GM21515 (cell line): ENCODE measurements around the gene SMC6.

ENCODE experiments used
- ATAC-seq: cut with Tn5 transposase; IDR thresholded peaks from one replicate; pipeline ENCODE4 v1.9.1; 2021; ENCODE audit not compliant: unreplicated experiment

Gene SMC6

GRCh38 chr2:17719562-17720371 is 33.8 kb downstream of the SMC6 start:
- no peak for ATAC-seq

DNA sequence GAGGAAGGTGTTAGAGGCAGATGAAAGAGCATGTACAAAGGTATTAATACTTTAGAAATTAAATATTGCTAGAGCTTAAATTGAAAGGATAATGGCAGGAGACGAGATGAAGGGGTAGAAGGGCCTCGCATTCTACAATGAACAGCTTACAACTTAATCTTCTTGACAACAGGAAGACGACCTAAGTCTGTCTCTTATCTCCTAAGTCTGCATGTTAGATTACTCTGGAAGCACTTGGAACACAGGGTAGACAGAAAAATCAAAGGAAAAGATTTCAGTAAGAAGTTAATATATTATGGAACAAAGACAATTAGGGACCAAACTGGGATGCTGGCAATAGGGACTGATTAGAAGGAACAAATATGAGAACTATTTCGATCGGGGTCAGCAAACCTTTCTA is 34.9 kb downstream of the SMC6 start:
- no peak for ATAC-seq

GRCh38 chr2:17717666-17718065 is 35.9 kb downstream of the SMC6 start:
- ATAC-seq, result no peak

- no peak for ATAC-seq
These were observed 40.3 kb downstream of the SMC6 start for GRCh38 chr2:17713291-17713690.

DNA sequence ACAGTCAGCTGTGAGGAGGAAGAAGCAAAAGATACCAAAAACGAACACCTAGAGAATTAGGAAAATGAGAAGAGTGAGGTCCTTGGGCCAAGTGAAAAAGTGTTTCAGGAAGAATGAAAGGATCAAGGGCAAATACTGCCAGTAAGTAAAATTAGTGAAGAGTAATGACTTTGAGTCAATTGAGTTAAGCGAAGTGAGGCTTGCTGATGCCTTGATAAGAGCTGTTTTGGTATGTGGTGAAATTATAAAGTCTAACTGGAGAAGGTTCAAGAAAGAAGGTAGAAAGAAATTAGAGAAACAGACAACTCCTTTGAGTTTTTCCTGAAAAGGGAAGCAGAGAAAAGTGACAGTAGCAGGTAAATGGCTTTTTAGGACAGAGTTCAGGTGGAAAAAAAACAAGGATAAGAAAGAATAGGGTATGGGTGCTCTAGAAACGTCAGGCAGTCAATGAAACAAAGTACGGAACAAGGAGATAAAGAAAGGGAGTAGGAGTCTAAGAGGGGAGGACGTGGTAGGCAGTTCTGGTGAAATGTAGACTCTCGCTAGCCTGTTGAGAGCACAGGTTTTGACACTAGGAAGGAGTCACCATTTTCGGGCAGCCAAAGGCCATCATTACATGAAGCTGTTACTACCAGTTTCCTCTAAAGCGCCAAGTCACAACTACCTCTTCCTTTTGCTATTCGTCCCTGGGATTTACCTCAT is 42.9 kb downstream of the SMC6 start:
- no peak for ATAC-seq

- ATAC-seq, result no peak
These were observed 43.7 kb downstream of the SMC6 start for GRCh38 chr2:17709897-17710296.

DNA sequence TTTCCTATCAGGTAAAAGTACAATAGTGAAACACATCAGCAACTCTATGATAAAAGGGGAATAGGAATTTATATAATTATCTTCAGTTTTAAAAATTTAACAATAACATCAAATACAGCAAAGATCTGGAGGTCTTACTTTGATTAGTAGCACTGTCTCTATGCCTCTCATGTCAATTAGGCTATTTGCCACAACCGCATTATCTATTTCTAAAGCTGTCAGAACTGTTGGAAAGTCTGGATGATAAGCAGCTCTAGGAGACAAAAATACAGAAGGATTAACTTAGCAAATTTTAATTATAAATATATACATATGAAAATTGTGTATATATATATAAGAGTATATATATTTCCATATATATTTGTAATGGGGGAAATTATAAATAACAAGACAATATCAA is 45.1 kb downstream of the SMC6 start:
- ATAC-seq, result no peak

DNA sequence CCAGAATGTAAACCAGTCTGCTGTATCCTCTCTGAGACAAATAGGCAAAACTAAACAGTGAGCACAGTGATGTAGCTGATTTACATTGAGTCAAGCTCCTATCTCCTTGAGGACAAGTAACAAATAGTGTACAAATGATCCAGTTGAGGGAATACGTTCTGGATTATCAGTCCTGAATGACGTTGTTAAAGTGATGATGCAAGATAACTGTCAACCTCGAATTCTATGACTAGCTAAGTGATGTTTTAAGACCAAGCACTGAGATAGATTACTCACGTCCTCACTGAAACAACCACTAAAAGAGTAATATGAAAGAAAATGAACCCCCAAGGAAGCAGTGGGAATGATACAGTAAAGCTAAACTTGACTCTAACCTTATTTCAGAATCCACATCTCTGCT is 46.8 kb downstream of the SMC6 start:
- ATAC-seq, result no peak

- no peak for ATAC-seq
These were observed 62.8 kb downstream of the SMC6 start for GRCh38 chr2:17690776-17691175.

- no peak for ATAC-seq
These were observed 64.6 kb downstream of the SMC6 start for GRCh38 chr2:17689010-17689409.

- ATAC-seq, result no peak
These were observed 65.0 kb downstream of the SMC6 start for GRCh38 chr2:17688600-17688999.

DNA sequence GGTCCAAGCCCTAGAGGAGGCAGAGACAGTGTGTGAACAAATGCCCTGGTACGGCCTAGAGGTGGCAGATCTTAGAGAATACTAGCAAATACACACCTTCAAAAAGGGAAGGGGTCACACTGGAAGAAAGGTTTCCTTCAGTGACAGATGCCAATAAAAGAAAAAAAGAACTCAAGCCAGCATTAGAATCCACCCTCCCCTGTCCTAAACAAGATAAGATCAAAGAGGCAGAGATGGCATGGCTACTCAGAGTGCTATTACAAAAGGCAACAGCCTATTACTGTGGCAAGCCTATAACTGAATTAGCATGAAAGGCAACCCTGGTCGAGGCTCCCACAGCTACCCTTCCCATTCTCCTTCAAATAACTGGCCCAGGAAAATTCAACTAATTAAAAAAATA is 69.6 kb downstream of the SMC6 start:
- no peak for ATAC-seq

DNA sequence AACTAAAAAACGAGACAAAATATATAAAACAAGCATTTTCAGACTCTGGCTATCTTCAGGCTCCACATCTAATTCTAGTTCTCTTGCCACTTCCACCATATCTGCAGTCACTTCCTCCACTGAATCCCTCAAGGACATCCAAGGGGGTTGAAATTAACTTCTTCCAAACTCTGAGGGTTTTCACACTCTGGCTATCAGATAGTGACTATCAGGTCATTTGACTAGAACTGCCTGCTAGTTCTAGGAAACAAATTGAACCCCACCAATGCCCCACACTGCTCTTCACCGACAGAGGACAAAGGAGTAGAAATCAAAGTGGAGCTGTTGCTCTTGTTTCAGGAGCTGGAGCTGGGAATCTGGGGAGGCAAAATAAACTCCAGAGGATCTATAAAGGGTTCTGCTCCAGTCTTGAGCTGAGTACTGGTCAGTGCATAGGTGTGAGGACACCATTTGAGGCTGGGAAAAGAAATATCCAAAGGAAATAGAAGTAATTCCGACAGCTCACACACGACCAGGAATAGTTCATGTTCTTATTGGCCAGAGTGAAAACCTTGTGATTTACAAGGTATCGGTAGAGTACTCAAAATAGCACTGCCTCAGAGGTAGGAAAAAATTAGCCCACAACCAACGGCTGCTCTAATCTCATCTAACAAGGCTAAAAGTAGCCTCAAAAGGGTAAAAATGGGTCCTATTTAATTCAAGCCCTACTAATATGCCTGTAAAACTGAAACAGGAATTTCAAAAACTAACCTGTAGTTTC is 71.3 kb downstream of the SMC6 start:
- ATAC-seq, result no peak

DNA sequence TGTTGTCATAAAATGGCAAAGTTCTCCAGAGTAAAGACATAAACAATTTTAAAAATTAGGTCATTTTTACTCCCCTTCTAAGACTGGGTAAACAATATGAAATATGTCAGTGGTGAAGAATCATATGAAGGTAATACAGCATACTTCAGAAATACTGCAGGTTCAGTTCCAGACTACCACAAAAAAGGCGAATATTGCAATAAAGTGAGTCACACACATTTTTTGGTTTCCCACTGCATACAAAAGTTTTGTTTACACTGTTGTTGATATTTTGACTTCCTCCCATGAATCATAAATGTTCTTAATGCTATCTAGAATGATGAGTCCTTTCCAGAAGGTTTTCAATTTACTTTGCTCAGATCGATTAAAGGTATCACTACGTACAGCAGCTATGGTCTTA is 73.5 kb downstream of the SMC6 start:
- no peak for ATAC-seq

- ATAC-seq, result no peak
These were observed 78.8 kb downstream of the SMC6 start for GRCh38 chr2:17674817-17675216.

DNA sequence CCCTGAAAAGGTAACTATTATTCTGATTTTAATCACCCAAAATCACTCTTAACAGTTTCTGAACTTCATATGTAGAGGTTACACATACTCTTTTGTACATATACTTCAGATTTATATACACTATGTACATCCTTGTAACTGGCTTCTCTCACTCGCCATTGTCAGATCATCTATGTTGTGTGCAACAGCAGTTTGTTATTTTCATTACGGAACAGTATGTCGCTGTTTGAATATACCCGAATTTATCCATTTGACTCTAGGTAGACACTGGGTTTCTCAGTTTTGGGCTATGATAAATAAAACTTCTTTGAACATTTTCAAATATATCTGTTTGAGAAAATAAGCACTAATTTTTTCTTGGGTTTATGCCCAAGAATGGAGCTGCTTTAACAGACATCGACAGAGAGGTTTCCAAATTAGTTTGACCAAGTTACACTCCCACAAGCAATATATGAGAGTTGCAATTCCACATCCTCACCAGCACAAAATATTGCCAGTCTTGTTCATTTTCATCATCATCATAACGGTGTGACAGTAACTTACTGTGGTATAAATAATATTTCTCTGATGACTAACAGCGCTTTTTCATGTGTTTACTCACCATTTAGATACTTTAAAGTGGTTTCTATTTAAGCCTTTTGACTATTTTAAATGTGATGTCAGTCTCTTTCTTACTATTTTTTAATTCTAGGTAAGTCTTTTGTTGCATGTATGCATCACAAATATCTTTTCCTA is 80.9 kb downstream of the SMC6 start:
- ATAC-seq, result peak; percentile 59

- no peak for ATAC-seq
These were observed 85.7 kb downstream of the SMC6 start for GRCh38 chr2:17667898-17668297.

GRCh38 chr2:17664534-17664933 is 89.1 kb downstream of the SMC6 start:
- no peak for ATAC-seq

- ATAC-seq, result no peak
These were observed 90.9 kb downstream of the SMC6 start for GRCh38 chr2:17662723-17663122.

DNA sequence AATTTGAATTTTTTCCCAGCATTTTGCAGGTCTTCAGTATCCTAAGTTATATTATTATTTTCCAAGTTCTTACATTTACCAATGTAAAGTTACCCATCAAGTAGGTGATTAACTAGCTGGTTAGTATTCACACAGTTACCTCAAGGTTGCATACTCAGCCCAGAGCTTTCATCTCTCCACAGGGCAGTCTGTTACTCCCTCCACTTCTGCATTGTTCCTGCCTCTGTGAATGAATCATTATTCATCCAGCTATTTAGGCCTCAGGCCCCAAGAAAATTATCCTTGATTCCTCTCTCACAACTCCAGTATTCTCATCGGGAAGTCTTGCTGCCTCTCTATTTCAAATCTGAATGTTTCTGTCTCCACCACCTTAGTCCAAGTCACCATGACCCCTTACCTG is 92.2 kb downstream of the SMC6 start:
- no peak for ATAC-seq

GRCh38 chr2:17660219-17660618 is 93.4 kb downstream of the SMC6 start:
- no peak for ATAC-seq
